WTC11 (cell line): ENCODE results near the gene EIF2D. TPM values are rescaled to one million over a fixed set of nuclear protein-coding genes. Genes with fewer than 3 reads are reported as not detected.

ENCODE experiments used
- ATAC-seq: fragments of 200-7000 bp; cut with Tn5 transposase; 2 replicates; pipeline ENCODE4 v1.10.0; 2021; ENCODE audit warnings: mild to moderate bottlenecking, moderate library complexity
- CTCF ChIA-PET: fragments of 300-600 bp; sonication (Branson Sonifier 250); formaldehyde crosslinking; loops from one replicate; lab custom pipeline; 2021; ENCODE audit warnings: antibody characterized with exemption; lab: Charles Lee
- POLR2A ChIA-PET: fragments of 350-600 bp; sonication (Branson Sonifier 250); formaldehyde crosslinking; loops from one replicate; lab custom pipeline; 2021; ENCODE audit warnings: antibody characterized with exemption; lab: Charles Lee
- DNase-seq: peaks from one replicate; pipeline ENCODE4 v3.0.0; 2021; ENCODE audit warnings: low spot score
- H3K27ac Mint-ChIP-seq: 2 replicates; pipeline ENCODE4 v1.8.0; 2021; ENCODE audit warnings: mixed read lengths
- H3K27me3 Mint-ChIP-seq: 2 replicates; pipeline ENCODE4 v1.8.0; 2021; ENCODE audit warnings: low read depth, mild to moderate bottlenecking, moderate library complexity, mixed read lengths
- H3K36me3 Mint-ChIP-seq: 2 replicates; pipeline ENCODE4 v1.8.0; 2021; ENCODE audit warnings: mixed read lengths
- H3K4me1 Mint-ChIP-seq: 2 replicates; pipeline ENCODE4 v1.8.0; 2022; ENCODE audit warnings: mixed read lengths
- H3K4me3 Mint-ChIP-seq: 2 replicates; pipeline ENCODE4 v1.8.0; 2021; ENCODE audit warnings: mild to moderate bottlenecking, moderate library complexity, mixed read lengths
- H3K9me3 Mint-ChIP-seq: 2 replicates; pipeline ENCODE4 v1.8.0; 2021; ENCODE audit warnings: mixed read lengths
- AFF4 ChIP-seq: sonication (generic); formaldehyde crosslinking; IDR thresholded peaks from 2 replicates; pipeline ENCODE4 v1.8.1; 2023; ENCODE audit warnings: mild to moderate bottlenecking, missing genetic modification reagents, borderline replicate concordance
- CTCF ChIP-seq: fragments of 200-600 bp; IDR thresholded peaks from 2 replicates; pipeline ENCODE4 v1.8.0; 2022; ENCODE audit warnings: antibody characterized with exemption
- ELF4 ChIP-seq: sonication (generic); formaldehyde crosslinking; IDR thresholded peaks from 2 replicates; pipeline ENCODE4 v1.8.1; 2022; ENCODE audit warnings: low read depth, mild to moderate bottlenecking, moderate library complexity, missing genetic modification reagents
- FOXP1 ChIP-seq: sonication (generic); formaldehyde crosslinking; IDR thresholded peaks from 2 replicates; pipeline ENCODE4 v1.8.0; 2022; ENCODE audit warnings: missing genetic modification reagents, mild to moderate bottlenecking, moderate library complexity, borderline replicate concordance
- IRF1 ChIP-seq: sonication (generic); formaldehyde crosslinking; IDR thresholded peaks from 2 replicates; pipeline ENCODE4 v1.8.0; 2023; ENCODE audit warnings: missing genetic modification reagents
- PRDM15 ChIP-seq: sonication (generic); formaldehyde crosslinking; IDR thresholded peaks from 2 replicates; pipeline ENCODE4 v1.8.0; 2022; ENCODE audit warnings: missing genetic modification reagents
- PRRX2 ChIP-seq: fragments of 250-450 bp; sonication (Bioruptor Pico); IDR thresholded peaks from 2 replicates; pipeline ENCODE4 v1.8.0; 2021; ENCODE audit warnings: mild to moderate bottlenecking
- RORB ChIP-seq: fragments of 250-450 bp; sonication (Bioruptor Pico); IDR thresholded peaks from 2 replicates; pipeline ENCODE4 v1.9.0; 2021; ENCODE audit warnings: mild to moderate bottlenecking
- SMAD3 ChIP-seq: sonication (generic); formaldehyde crosslinking; IDR thresholded peaks from 2 replicates; pipeline ENCODE4 v1.8.0; 2022; ENCODE audit warnings: missing genetic modification reagents, mild to moderate bottlenecking, borderline replicate concordance
- SMAD4 ChIP-seq: sonication (generic); formaldehyde crosslinking; IDR thresholded peaks from 2 replicates; pipeline ENCODE4 v1.8.0; 2022; ENCODE audit warnings: mild to moderate bottlenecking, missing genetic modification reagents
- SP1 ChIP-seq: sonication (generic); formaldehyde crosslinking; conservative IDR thresholded peaks from 2 replicates; pipeline ENCODE4 v1.8.1; 2022; ENCODE audit warnings: missing genetic modification reagents
- USF1 ChIP-seq: sonication (generic); formaldehyde crosslinking; IDR thresholded peaks from 2 replicates; pipeline ENCODE4 v1.8.0; 2022; ENCODE audit warnings: mild to moderate bottlenecking, missing genetic modification reagents
- ZNF281 ChIP-seq: sonication (generic); formaldehyde crosslinking; IDR thresholded peaks from 2 replicates; pipeline ENCODE4 v1.8.0; 2023; ENCODE audit warnings: mild to moderate bottlenecking, missing genetic modification reagents
- total RNA-seq: library from RNA; stranded (reverse); gene quantifications from 3 replicates; pipeline ENCODE4 v1.2.3, GENCODE V29; 2021

EIF2D gene
- total RNA-seq, 1 experiment from 2014 or later = 35.7 TPM

- no peak for TF ChIP-seq AFF4 (CRISPR knock-in tag)
- no peak for TF ChIP-seq RORB (CRISPR knock-in tag)
- no peak for TF ChIP-seq PRDM15 (CRISPR knock-in tag)
- TF ChIP-seq ELF4 (CRISPR knock-in tag) = no peak
- TF ChIP-seq PRRX2 (CRISPR knock-in tag) = no peak
- TF ChIP-seq SP1 = no peak
- TF ChIP-seq USF1 (CRISPR knock-in tag) = no peak
- no peak for TF ChIP-seq SMAD3 (CRISPR knock-in tag)
- no peak for TF ChIP-seq IRF1 (CRISPR knock-in tag)
- no peak for TF ChIP-seq FOXP1 (CRISPR knock-in tag)
- no peak for TF ChIP-seq ZNF281
Observed at GRCh38 chr1:206591226-206591625, 21.0 kb downstream of the EIF2D start (continued).

- Mint-ChIP-seq H3K27me3 (no peaks in the 10 kb centered on the region), H3K9me3 (no peaks in the 10 kb centered on the region), H3K36me3 (peaks cover 25% of the 10 kb centered on the region), H3K27ac (no peak overlapping the region), H3K4me3 (no peak overlapping the region), H3K4me1 (no peaks in the 10 kb centered on the region)
- ATAC-seq (no peak), DNase-seq (peak; percentile 34)
- ChIA-PET POLR2A (no interaction called here), CTCF (interaction anchor here (3.2 to 7.8 kb wide), 2 partner anchors 99 to 111 kb away, joined by 15 to 126 read pairs; no protein-coding TSS in a partner anchor)
- TF ChIP-seq CTCF (peak; percentile 37; the same call in 1 of the 2 replicates), SMAD4 (no peak)
Observed at GRCh38 chr1:206590025-206590758, 22.1 kb downstream of the EIF2D start.
